ENCODE data around the gene EPAS1.

Gene EPAS1

DNA sequence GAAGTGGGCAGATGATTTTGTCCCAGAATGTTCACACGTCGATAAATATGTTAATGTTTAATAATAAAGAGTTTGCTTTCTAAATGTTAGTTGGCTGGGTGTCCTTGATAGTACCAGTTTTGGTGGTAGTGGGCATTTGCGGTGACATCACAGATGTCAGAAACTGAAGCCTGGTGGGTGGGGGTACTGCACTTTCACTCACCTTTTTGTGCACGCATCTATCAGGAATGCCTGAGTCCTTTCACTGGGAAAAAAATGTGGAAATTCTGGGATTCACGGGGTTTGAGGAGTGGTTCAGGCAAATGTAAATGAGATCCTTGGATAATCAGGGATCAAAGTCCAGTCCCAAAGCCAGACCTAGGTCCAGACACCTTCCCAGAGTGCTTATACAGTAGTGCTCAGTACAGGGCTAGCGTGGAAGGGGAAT, 3.2 kb downstream of the EPAS1 start:
- no peak for DNase-seq (ENCODE audit: low read depth in 2 of 2)

DNA sequence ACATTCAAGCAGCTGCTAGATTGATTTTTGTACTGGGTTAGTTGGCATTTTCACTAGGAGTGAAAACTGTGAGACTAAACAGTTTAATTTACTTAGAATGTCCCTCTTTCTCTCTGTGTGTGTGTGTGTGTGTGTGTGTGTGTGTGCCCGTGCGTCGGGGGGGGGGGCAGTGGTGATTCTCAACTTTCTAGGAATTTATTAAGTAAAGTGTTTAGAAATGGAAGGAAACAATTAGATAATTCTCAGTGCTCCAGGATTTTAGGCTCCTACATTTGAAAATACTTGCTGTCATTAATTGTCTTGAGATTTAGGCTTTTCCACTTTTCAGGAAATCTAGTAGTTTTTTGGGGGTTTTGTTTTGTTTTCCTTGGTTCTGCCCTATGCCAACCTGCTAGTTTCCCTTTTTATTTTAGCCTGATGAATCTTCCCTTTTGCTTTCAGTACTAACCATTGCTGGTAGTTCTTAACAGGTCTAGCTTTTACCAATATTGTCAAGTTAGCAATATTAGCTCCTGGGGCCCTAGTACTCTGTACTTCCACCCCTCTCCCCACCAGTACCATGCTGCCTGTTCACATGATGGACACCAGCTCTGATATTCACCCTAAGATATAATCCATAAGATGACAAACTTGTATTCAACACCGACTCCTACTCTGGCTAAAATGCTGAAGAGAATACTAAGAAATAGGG, 4.9 kb downstream of the EPAS1 start:
- DNase-seq (ENCODE audit: low read depth in 2 of 2), result no peak

DNA sequence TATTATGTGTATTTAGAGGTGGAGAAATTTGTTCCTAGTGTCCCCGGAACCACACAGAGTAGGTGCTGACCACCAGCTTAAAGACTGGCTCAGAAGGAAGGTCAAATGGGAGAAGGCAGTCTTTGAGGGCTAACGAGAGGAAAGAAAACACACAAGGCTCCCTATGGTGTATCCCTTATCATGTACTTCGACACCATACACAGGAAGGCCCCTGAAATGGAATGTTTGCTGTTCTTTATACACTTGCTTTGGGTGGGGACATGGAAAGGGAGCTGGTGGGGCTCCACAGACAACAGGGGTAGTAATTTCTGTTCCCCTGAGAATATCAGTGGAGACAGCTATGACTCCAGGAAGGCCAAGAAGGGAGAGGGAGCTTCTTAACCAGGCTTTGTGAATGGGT, 6.0 kb downstream of the EPAS1 start:
- no peak for DNase-seq (ENCODE audit: low read depth in 2 of 2)

DNA sequence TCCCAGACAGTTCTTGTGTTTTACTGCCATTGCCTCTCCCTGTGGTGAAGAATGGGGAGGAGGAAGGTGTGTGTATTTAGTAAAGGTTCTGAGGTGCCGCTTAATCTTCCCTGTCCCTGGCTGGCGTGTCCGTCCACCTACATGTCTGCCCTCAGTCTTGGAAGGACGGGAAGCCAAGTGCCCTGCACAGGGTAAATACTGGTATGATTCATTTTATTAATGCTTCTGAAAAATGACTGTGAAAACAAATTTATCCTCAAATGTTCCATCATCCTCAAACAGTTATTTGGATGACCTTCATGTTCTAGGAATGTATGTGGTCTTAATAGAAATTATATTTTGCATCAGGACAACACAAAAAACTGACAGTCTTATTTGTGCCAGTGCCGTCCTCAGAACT, 6.6 kb downstream of the EPAS1 start:
- no peak for DNase-seq (ENCODE audit: low read depth in 2 of 2)

DNA sequence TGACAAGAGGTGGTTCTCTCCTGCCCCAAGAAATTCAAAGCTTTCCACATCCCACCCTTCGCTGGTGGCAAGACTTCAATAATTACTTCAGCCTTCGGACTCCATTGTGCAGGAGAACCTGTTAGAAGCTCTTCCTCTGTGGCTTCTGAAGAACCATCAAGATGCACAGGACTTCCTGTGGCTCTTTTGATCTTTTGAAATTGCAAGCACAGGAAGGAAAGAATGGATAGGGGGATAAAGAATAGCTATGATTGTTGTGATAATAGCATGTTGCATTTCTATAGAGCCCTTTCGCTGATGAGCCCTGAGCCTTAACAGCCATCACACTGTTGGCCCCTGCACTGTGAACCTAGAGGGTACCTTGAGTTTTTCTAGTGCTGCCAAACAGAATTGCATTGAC, 7.4 kb downstream of the EPAS1 start:
- no peak for DNase-seq (ENCODE audit: low read depth in 2 of 2)

DNA sequence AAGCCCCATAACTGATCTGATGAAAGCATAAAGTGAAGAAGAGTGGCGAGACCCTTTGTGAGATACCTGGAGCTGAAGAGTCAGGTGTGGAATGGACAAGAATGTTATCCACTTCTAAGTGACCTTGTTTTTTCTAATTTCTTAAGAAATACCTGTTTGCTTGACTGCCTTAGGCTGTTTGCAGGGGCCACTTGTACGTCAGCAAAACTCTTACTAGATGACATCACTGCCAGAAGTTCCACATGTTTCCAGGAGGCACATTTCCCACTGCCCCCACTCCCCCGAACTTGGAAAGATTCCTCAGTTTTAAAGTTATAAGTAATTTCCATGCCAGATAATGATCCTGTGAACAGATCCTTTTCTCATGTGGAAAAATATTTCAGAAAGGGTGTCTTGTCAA, 8.0 kb downstream of the EPAS1 start:
- DNase-seq (ENCODE audit: low read depth in 2 of 2), result no peak

DNA sequence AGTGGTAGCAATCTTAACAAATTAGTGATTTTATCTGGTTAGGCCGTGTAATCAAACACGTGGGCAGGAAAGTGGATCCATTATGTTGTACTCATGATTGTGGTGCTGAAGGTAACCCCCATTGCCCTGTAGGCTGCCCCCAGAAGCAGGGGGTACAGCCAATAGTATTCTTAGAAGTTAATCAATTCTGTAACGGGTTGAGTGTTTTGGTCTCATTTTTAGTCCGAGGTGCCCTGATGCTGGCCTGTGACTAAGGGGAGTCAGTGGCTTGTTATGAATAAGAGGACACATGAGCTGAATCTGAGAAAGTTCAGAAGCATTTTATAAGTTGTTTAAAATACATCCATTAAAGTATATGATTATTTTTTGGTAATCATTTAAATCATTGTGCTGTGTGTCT, 8.6 kb downstream of the EPAS1 start:
- no peak for DNase-seq (ENCODE audit: low read depth in 2 of 2)

DNA sequence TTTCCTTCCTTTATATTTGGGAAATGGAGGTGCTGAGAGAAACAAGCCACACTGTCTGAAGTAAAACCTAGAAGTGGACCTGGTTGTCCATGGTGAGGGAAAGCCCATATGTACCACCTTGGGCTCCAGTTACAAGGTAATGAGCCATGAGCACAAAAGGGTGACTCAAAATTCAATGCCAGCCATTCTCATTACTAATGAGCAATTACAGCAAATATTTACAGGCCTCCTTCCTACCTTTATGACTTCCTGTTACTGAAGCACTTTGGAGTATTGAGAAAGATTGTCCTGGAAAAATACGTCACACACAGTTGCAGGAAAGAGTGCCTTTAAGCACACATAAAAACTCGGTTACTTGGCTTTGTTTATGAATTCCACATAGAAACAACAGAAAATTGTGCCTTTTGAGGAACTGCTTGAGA, 9.1 kb downstream of the EPAS1 start:
- no peak for DNase-seq (ENCODE audit: low read depth in 2 of 2)

DNA sequence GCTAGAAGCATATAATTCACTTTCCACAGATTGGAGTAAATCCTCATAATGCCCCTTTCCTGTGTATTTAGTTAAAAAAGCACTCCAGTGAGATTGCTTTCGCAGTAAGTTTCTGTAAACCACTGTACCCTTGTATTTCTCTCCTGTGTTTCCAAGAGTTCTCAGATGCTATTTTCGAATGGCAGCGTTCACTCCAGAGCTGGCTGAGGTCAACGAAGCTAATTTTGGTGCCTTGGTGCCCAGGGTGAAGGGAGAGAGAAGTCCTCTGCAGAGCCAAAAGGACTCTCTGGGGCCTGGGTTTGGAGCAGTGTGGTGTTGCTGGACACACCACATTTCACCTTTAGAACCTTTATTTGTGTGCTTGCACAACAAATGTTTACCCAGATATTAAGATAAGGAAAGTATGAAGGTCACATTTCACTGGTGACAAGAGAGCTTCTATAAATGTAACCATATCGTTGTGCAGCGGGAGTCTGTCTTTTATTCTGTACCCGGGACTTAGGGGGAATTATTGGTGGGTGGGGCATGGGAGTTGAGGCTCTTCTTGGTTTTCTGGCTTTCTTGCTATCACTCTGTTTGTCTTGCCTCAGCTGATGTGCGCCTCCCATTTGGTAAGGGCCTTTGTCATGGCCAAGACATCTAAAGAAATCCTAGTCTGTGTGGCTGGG, 9.9 kb downstream of the EPAS1 start:
- no peak for DNase-seq (ENCODE audit: low read depth in 2 of 2)

DNA sequence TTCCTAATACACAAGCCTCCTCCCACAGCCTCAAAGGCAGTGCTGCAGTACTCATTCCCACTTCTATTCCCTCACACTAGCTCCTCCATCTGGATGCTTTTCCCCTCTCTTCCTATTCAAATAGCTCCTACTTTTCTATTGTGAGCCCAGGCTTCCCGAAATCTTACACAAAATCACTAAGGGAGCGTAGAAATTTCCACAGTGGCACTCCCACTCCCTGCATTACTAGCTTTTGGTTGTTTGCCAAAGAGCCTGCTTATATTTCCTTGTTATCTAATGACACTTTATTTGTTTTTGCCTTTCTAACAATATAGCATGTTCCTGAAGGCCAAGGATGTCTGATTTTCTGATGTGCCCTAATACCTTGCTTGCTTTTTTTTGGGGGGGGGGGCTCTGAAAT, 10.9 kb downstream of the EPAS1 start:
- no peak for DNase-seq (ENCODE audit: low read depth in 2 of 2)

DNA sequence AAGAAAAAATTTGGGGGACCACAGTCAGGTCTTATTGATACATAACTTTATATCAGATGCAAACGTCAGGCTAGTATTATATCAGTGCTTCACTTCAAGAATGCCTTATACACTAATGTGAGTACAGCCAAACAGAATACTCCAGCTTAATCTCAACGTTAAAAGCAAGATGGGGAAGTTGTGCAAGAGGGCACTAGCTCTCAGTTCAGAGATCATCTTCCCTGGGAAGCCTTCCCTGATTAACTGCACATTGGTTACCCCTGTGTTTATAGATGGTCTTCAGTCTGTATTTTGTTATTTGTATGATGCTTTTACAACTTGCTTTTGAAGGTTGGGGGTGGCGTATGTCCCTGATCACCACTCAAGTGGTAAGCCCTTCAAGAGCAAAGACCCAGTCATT, 11.4 kb downstream of the EPAS1 start:
- DNase-seq (ENCODE audit: low read depth in 2 of 2), result no peak

DNA sequence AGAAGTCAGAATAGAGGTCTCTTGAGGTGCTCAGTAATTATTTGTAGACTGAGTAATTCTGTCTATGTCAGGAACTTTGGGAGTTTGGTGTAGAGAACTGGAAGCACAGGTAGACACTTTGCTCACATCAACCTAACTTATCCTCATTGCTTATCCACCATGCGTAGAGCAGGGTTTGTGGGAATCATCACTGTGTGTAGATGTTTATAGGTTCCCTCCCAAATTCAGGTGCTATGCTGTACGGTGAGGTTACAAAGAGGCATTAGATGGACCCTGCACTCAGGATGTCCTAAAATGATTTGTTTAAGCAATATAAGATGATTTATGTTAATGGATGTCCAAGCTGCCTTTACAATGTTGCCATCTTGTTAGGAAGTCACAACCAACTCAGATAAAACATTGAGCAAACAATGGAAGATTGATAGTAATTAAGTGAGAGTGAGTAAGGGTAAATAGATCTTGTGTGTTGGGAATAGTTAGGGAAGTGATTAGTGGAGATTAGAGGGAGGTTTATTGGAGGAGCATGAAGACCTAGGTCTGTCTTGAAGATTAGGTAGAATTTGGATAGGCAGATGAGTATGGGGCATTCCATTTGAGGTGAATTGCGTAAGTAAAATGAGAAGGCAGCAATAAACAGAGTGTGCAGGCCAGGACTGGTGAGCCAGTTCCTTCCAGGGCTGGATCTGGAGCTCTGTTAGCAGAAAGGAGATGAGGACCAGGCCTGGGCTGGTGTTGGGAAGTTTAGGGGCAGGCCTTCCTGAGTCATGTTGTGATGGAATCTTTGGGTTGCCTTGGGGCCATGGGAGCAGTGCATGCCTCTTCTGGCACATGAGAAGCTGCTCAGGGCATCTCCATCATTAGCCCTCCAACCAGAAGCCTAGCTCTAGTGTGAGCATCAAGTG, 12.1 kb downstream of the EPAS1 start:
- no peak for DNase-seq (ENCODE audit: low read depth in 2 of 2)

DNA sequence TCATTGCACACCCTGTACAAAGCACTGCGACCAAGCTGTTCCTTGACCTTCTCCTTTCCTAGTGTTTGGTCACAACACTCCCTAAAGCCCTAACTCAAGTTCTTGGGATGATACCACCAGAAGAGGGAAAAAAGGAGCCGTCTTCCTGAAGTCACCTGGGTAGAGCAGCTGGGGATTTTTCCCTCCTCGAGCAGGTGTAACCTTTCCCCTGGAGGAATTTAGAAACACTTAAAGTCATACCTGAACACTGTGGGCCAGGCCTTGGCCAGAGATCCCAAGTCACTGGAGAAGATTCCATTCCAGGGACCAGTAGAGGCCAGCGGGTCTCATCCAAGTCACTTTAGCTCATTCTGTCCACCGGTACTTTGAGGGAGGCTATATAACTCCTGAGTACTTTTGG, 13.2 kb downstream of the EPAS1 start:
- DNase-seq (ENCODE audit: low read depth in 2 of 2), result no peak

DNA sequence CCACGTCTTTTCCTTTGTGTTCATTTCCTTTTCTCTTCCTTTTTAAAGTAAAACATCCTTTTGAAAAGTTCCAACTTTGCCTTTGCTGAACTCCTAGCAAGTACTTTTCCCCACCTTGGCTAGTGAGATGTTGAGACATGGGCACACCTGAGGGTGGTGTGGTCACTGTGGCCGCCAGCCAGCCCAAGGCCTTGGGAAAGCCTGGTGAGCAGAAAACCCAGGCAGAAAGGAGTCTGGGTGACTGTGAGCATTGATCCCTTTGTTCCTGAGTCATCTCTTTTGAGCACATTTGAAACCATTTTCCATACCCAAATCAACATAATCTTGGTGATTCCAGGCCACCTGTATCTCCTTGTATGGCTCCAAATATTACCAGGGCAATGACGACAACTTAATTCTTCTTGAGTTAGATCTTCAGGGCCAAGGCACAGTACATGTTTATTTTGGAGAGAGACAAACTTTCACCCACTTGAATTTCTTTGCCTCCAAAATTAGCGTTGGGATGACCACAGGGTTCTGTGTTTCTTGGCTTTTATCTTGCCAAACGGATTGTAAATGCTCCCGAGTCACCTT, 14.5 kb downstream of the EPAS1 start:
- no peak for DNase-seq (ENCODE audit: low read depth in 2 of 2)

DNA sequence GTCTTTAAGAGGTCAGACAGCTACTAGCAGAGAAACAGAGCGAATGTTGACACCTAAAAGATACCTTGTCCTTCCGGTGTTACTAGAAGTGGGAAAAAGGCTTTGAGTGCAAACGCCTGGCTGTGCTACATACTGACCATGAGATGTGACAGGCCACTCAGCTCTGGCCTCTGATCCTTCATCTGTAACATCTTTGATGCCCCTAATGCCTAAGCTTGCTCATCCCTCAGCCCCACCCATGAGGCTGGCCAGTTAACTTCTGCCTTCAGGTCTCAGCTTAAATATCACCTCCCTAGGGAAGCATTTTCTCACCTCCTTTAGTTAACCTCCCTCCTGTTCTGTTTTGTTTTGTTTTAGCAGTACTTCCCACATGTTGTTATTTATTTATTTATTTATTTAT, 15.9 kb downstream of the EPAS1 start:
- no peak for DNase-seq (ENCODE audit: low read depth in 2 of 2)

DNA sequence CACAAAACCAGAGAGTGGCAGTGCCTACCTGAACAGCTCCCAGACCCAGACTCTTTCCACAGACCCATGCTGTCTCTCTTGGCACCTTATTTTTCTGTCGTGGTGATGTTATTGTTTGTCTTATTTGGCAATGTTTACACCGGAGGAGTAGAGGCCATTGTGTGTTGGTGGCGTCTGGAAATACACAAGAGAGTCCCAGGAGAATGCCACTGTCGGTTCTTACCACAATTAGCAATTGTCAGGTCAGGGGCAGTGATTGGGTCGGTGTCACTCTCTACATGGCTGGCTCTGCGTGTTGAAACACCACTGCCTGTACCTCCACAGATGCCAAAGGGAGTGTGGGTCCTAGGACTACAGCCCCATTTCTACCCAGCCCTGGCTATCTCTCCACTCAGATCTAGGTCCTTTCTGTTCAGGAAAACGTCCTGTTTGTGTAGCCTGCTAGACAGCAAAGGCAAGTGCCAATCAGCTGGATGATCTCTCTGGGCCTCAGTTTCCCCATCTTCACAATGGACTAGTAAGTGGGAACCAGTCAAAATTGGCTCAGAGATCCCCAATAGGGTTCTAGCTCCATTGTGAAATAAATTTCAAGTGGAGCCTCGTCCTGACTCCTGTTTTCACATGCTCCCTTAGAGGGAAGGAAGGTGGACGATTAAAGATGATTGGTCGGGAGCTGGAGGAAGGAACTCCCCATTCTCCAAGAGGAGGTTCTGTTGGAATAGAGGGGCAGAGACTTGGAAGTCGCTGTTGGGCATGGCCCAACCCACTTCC, 17.0 kb downstream of the EPAS1 start:
- no peak for DNase-seq (ENCODE audit: low read depth in 2 of 2)

DNA sequence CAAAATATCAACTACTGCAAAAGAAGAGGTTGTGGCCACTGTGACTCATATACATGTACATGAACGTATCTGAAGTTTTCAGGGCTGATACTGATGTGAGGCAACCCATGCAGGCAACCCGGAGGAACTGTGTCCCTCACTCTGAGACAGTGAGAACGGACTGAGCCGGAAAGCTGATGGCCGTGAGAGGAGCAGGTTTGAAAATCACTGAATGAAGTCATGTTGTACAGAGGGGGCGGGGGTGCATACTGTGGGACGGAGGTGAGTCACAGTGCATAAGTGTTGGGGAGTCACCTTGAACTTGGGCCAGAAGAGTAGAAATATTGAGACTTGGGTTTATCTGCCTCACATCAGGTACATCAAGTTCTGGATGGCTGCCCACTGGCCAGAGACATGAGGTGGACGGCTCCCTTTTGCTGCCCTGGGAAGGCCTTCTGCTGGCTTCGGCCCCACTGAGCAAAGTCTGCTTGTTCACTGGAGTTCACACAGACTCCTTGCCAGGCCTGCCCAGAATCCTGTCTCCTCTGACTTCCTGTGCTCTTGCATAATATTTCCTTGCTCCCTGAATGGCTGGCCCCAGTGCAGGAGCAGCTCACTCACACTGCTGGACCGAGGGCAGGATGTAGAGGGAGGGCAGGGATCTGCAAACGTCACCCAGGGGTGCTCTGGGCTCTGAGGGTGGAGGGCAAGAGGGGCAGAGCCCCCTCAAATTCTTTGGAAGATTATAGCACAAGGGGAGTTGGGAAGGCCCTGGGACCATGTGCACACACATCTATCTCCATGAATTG, 18.1 kb downstream of the EPAS1 start:
- no peak for DNase-seq (ENCODE audit: low read depth in 2 of 2)

DNA sequence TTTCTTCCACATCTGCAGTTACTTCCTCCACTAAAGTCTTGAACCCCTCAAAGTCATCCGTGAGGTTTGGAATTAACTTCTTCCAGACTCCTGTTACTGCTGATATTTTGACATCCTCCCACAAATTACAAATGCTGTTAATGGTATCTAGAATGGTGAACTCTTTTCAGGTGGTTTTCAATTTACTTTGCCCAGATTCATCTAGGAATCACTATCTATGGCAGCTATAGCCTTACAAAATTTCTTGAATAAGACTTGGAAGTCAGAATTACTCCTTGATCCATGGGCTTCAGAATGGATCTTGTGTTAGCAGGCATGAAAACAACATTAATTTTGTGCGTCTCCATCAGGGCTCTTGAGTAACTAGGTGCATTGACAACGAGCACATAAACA, 19.9 kb downstream of the EPAS1 start:
- no peak for DNase-seq (ENCODE audit: low read depth in 2 of 2)

DNA sequence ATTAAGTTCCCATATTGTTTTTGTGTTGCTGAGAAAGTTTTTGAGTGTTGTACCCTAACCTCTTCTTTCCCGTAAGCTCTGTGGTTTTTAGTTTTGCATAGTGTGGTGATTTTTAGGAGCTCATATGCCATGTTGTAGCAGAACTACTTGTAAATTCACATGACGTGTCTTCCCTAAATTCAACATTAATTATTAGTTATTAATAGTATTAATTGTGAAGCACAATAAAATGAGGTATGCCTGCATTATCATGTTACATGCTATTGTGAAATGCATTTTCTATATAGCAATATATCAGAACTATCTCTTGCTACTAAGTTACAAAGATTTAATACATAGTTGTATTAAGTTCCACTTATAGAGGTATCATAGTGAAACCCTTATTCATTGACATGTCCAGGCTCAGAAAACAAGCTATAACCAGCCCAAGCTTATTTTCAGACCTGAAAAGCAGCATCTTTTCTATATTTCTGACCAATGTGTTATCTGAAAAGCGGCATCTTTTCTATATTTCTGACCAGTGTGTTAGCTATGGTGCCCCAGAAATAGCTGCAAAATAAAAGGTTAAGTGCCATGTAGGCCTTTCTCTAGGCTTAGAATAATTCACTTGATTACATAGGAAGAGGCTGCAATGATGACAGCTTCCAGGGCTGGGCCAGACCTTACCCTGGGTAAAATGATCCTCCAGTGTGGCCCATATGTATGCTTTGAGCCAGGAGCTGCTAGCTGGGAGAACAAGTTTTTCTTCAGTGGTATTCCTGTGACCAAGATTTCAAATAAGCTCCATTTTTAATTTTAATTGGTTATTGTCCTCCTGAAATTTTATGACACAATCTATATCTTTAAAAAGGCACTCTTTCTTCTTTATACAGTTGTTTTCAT, 21.6 kb downstream of the EPAS1 start:
- no peak for DNase-seq (ENCODE audit: low read depth in 2 of 2)

DNA sequence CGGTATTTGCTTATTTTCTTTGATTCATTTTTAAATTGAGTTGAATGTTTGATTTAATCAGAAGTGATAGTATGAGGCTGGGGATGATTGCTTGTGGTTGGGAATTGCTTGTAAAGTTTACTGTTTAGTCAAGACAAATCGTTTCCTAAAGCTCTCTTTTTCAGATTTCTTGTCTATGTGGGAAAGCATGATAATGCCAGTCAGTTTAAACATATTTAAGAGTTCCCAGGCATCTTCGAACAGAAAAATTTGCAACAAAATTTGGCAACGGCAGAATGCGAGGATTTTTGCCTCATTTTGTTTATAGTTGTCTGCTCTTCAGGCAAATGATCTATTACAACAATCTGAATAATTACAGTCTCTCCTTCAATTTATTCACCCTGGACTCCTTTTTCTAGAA, 22.5 kb downstream of the EPAS1 start:
- no peak for DNase-seq (ENCODE audit: low read depth in 2 of 2)
